GM19452 (cell line): ENCODE measurements around the gene NDUFB10.

ENCODE experiments used
- ATAC-seq: cut with Tn5 transposase; IDR thresholded peaks from one replicate; pipeline ENCODE4 v1.9.1; 2021; ENCODE audit not compliant: unreplicated experiment

Gene NDUFB10

DNA sequence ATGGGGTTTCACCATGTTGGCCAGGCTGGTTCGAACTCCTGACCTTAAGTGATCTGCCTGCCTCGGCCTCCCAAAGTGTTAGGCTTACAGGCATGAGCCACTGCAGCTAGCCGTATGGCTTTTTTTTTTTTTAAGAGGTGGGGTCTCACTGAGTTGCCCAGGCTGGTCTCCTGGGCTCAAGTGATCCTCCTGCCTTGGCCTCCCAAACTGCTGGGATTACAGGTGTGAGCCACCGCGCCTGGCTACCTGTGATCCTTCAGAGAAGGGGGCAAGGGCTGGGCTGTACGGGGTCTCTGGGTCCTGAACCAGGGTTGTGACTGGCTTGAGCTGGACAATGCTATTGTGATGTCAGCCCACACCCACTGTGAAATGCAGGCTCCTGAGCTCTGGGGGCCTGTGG, 7.1 kb downstream of the NDUFB10 start, which contains the start of gene RNF151:
TSS of gene RNF151 (plus strand) at position 397 of the 400 bp plus-strand sequence. CDS start 26 bp downstream, outside the sequence.
- no peak for ATAC-seq

DNA sequence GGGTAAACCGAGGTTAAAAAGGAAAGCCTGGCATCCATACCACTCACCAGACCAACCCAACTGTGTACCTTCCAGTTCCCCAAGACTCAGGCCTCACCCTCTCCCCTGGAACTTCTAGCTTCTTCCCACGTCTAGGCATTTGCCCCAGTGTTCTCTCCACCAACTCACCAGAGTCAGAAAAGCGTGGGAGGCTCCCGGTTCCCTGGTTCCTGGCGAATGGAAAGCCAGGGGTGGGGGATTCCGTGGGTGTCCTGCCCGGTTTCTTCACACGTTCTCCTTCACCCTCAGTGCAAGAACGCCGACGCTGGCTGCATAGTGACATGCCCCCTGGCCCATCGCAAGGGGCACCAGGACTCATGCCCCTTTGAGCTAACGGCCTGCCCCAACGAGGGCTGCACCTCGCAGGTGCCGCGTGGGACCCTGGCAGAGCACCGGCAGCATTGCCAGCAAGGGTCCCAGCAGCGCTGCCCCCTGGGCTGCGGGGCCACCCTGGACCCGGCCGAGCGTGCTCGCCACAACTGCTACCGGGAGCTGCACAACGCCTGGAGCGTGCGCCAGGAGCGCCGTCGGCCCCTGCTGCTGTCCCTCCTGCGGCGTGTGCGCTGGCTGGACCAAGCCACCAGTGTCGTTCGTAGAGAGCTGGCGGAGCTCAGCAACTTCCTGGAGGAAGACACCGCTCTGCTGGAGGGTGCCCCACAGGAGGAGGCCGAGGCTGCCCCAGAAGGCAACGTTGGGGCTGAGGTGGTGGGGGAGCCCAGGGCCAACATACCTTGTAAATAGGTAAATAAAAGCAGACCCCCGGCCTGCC, 9.0 kb downstream of the NDUFB10 start:
- no peak for ATAC-seq

- ATAC-seq, result peak; percentile 84
Measured at GRCh38 chr16:1971796-1972489, 12.6 kb downstream of the NDUFB10 start, which contains the start of gene TBL3. Gene TBL3, plus strand, starts transcription at chr16:1972053. Its CDS starts 112 bp downstream, at chr16:1972165.

DNA sequence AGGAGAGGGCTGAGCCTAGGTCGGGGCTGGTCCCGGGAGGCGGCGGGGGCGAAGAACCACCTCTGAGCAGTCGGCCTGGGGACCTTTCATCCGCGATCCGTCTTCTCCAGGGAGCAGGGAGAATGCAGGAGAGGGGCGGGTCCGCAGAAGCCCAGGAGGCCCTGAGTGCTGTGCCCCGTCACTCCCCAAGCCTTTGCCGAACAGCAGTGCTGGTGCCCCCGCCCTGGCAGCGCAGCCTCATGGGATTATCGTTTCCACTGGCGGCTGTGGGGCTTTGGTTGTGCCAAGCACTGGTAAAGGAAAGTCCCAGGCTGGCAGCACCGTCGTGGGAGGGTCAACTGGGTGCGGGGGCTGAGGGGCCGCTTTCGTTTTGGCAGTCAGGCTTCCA, 13.1 kb downstream of the NDUFB10 start:
- no peak for ATAC-seq

- no peak for ATAC-seq
Measured at GRCh38 chr16:1973461-1974156, 14.3 kb downstream of the NDUFB10 start.

GRCh38 chr16:1974157-1975070, 15.1 kb downstream of the NDUFB10 start:
- no peak for ATAC-seq

GRCh38 chr16:1975432-1976215, 16.3 kb downstream of the NDUFB10 start:
- ATAC-seq, result no peak

DNA sequence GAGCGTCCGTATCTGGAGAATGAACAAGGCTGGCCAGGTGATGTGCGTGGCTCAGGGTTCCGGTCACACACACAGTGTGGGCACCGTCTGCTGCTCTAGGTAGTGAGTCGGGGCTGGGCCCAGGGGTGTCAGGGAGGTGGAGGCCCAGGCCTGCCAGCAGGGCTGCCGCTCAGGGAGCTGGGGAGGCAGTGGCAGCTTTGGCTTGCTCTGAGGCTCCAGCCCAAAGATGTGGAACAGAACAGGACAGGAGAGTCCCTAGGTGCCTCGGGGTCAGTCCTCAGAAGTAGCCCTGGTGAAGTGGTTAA, 16.8 kb downstream of the NDUFB10 start:
- ATAC-seq, result no peak

DNA sequence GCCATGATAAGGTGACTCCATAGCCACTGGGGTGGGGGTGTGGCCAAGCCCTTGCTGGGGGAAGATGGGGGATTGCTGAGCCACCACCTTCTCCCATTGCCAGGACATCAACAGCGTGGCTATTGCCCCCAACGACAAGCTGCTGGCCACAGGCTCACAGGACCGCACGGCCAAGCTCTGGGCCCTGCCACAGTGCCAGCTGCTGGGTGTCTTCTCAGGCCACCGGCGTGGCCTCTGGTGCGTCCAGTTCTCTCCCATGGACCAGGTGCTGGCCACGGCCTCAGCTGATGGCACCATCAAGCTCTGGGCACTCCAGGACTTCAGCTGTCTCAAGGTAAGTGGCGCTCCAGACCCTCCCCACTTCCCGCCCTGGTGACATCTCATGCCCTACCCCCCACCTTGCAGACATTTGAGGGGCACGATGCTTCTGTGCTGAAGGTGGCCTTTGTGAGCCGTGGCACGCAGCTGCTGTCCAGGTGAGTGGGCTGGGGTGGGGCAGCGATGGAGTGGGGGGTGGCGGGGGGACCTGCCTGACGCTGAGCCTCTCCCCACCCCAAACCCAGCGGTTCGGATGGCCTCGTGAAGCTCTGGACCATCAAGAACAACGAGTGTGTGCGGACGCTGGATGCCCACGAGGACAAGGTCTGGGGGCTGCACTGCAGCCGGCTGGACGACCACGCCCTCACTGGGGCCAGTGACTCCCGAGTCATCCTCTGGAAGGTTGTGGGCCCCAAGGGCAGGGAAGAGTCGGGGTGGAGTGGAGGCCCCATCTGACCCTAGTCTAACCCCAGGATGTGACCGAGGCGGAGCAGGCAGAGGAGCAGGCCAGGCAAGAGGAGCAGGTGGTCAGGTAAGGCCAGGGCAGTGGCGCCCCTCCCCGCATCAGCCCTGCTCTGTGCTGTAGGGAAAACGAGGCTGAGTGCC, 17.9 kb downstream of the NDUFB10 start:
- no peak for ATAC-seq

DNA sequence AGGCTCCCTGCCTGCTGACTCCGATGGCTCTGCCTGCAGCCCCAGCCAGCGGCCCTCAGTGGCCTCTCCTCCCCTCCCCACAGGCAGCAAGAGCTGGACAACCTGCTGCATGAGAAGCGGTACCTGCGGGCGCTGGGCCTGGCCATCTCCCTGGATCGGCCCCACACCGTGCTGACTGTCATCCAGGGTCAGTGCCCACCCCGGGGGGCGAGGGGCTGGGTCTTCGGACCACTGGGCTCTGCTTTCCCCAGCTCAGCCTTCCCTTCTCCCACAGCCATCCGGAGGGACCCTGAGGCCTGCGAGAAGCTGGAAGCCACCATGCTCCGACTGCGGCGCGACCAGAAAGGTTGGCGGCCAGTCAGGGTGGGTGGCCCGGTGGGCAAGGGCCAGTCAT, 18.5 kb downstream of the NDUFB10 start:
- no peak for ATAC-seq

GRCh38 chr16:1978476-1979120, 19.3 kb downstream of the NDUFB10 start:
- ATAC-seq, result no peak

DNA sequence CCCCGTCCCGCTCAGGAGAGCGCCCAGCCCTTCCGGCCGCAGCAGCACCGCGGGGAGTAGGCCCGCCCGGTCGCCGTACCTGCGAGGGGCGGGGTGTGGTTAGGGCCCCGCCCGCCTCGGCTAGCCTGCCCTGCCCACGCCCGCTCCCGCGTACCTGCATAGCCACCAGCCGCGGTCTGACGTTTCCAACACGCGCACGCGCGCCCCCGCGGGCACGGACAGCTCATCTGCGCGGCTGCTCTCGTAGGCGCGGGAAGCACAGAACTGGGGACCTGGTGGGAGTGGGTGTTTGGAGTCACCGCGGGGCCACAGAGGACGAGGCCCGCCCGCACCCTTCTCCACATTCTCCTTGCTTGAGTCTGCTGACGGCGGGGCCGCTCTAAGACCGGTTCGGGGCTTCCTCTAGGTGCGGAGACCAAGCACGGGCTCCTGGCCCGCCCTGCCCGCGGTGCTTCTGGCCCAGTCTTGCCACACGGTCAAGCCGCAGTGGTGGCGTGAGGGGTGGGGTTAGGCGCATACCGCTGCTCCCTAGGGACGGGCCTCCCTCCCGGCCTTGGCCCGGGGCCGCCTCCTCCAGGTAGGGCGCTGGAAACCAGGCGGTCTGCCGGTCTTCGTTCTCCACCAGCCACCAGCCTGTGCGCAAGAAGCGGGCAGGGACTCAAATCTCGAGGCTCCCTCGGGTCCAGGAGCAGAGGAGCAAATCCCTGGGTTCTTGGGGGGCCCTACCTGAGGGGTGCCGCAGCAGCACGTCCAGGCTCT, 20.1 kb downstream of the NDUFB10 start:
- no peak for ATAC-seq

DNA sequence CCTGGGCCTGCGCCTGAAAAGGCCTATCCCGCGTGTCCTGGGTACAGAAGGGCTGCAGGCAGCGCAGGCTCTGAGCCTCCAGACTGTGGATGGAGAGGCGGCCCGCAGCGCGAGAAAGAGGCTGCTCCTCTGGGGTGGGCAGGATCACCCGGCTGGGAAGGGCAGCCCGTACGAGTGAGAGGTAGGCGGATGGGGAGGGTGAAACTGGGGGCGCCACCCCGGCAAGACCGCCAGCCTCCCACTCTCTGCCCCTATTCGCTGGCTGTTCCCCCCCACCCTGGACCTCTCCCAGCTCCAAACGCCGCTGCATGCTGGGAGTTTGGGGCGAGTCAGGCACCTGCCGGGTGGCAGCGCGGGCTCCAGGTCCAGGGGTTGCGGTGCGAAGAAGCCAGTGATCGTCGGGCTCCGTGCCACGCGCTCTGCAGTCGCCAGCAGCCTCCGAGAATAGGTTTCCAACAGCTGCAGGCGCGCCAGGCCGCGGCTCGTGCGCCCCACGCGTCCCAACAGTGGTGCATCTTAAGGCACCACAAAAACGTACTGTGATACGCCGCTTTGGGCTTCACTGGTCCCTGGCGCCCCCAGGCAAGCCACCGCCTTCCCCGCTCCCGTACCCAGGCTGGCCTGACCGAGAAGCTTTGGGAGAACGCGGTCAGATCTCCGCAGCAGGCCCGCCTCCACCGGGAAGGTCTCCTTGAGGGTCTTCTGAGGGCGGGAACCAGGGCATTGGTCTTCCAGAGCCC, 20.9 kb downstream of the NDUFB10 start:
- no peak for ATAC-seq

DNA sequence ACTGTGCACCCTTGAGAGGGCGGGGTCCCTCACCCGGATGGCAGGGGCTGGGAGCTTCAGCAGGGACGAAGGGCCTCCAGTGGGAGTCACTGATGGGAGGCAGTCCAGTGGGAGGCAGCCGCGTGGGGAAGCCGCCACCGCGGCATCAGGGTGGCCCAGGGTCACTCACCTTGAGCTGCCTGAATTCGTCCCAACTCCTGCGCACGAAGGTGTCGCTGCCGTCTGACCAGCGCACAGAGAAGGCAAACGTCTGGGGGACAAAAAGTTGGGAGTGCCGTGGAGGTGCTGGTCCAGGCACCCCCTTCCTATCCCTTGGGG, 21.4 kb downstream of the NDUFB10 start:
- ATAC-seq, result no peak

DNA sequence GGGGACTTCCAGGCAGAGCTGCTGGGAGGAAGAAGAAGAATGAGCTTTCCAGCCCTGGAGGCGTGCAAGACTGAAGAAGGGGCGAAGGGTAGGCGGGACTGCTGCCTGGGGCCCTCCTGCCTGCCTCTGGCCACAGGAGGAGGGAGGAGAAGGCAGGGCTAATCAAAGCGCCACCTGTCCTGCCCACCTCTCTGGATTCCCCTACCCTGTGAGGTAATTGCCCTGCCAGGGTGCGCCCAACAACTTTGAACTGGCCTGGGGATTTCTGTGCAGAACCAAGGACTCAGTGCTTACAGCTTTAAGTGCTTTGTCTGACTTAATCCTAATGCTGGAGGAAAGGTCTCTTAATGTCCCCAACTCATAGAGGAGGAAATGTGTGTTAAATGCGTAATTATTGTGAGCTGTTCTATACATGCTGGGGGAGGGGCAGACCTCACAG, 22.1 kb downstream of the NDUFB10 start, which contains the start of gene NOXO1:
TSS of gene NOXO1 (minus strand) at position 72 of the 439 bp plus-strand sequence. CDS start 290 bp downstream, outside the sequence.
- no peak for ATAC-seq

DNA sequence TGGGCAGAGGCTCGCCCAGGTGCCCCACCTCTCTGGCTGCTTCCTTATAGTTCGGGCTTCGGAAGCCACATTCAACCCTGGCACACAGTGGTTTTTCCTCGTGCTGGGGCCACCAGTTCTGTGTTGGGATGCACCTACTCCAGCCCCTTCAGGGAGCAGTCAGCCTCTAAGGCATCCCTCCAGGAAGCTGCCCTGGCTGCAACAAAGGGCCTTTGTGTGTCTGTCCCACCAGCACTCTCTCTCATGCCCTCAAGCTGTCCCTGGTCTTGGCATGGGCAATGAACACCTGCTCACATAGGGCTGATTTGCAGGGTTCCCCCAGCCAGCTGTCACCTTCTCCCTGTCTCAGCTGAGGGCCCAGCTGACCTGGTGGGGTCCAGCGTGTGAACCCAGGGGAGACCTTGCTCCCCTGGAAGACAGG, 22.7 kb downstream of the NDUFB10 start:
- no peak for ATAC-seq

DNA sequence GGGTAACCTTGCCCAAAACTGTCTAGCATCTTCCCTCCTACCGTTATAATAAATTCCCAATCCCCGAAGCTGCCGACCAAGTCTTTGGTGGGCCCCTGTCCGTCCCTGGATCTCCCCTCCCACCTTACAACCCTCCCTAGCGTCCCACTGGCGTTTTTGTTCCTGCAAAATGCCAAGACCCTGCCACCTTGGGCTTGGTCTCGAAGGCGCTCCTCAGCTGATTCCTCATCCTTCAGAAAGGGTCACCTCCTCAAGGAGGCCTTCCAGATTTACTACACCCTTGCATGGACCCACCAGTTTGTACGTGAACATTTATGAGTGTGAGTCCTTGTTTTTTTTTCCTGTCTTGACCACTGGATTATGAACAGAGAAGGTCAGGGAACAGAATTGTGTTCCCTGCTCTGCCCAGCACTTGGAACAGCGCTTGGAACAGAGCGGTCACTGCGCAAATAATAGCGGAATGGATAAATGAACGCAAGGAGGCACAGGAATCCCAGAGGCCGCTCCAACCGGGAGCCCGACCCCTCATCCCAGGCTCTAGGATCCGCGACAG, 23.7 kb downstream of the NDUFB10 start:
- ATAC-seq, result no peak
